LHCN-M2 (cell line): ENCODE measurements around the gene LST1. TPM values are rescaled to one million over a fixed set of nuclear protein-coding genes. Genes with fewer than 3 reads are reported as not detected.
"Not testable (repeated sequence)": the region's sequence is repeated elsewhere in the genome, so short reads cannot be mapped to it uniquely, and the experiment has no call there.

Source experiments
- DNase-seq: peaks from one replicate; pipeline ENCODE4 v3.0.0-alpha.2; 2012; ENCODE audit warnings: low read depth
- polyA plus RNA-seq: library from polyadenylated mRNA; unstranded; fragments of >200 nt; gene quantifications from one replicate; pipeline ENCODE4 v1.2.1, GENCODE V29; 2012; ENCODE audit warnings: missing spikeins
- total RNA-seq: library from RNA; depleted of rRNA; stranded (reverse); fragments of >200 nt; gene quantifications from 2 replicates; pipeline ENCODE4 v1.2.3, GENCODE V29; 2014; rRNA removed

Gene LST1
- total RNA-seq, result not detected in 2 replicates
- not detected for polyA plus RNA-seq

DNA sequence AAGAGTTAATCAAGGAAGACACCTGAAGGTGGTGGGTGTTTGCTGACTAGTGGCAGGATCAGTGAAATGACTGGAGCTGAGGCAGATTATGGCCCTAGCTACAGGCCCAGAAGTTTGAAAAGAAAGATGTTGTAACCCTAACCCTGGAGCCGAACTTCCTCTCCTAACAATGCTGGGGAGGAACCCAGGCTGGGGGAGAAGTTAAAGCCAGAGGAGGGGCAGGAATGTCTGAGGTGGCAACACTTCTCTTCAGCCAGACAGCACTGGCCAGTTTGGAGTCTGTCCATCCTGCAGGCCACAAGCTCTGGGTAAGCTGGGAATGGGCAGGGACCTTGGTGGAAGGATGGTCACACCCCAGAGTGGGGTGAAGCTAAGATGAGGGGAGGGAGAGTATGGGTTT is at the start of gene LST1:
Gene LST1, plus strand, starts transcription at position 270 of the 400 bp plus-strand sequence. CDS start 1,023 bp downstream, outside the sequence.
- no peak for DNase-seq

DNA sequence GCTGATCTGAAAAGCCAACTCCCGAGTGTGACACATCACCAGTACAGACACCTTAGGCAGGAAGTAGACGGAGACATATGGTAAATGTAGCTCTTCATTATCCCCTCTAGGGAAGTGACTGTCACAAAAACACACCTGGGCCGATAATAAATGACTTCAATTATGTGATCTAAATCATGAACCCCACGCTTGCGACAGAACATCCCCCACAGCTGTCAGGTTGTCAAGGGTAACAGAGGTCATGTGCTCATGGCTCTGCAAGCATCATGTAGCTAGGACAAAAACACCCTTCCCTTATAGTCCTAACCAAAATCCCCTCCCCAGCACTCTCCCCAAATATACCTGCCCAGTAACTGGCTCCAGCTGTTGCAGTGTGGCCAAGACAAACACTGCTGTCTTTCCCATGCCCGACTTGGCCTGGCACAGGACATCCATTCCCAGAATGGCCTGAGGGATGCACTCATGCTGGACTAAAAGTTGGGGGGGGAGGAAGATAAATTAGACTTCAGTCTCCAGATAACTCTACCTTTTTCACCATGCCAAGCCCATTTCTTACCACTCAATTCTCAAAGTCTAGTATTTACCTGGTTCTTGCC is 47.2 kb upstream of the LST1 start:
- no peak for DNase-seq

- no peak for DNase-seq
Observed at GRCh38 chr6:31540640-31541039, 45.4 kb upstream of the LST1 start.

DNA sequence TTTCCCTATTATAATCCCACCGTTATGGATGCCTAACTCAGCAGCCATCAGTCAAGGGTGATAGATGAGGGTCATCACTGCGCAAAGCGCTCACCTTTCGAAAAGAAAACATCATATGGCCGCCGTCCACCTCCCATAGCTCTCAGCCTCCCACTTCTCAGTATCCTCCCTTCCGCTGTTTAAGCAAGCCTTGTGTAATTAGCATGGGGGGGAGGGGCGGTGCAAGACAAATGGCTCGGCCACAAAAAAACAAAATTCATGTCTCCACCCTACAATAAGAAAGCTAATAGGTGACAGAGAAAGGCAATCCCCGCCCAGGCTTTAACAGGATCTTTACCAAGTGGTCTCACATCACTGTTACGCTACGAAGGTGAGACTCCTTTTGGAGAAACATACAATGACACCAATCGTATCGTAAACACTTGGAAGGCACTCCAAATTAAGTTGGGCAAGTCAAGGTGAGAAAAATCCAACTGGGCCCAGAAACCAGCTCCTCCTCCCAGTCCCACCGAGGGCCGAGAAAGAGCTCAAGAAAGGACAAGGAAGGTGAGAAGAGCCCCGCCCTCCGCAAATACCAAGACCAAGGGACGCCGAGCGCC is 44.9 kb upstream of the LST1 start:
- peak; percentile 51 for DNase-seq

- DNase-seq, result peak; percentile 97
Observed at GRCh38 chr6:31541658-31542521, 44.2 kb upstream of the LST1 start, which contains the start of gene DDX39B. TSS of gene DDX39B (minus strand) at chr6:31542003. CDS start at chr6:31540532, 1,471 bp downstream.

DNA sequence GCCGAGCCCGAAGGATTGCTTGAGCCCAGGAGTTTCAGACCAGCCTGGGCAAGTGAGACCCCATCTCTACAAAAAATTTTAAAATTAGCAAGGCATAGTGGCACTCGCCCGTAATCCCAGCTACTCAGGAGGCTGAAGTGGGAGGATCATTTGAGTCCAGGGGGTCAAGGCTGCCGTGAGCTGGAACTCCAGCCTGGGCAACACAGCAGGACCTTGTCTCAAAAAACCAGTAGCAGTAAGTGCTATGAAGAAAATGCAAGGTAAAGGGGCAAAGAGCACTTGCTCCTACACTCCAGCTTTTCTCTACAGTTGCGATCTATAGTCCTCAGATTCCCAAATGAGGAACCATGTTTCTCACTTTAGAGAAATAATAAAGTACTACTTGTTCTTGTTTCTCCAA is 42.4 kb upstream of the LST1 start:
- DNase-seq, result no peak

- DNase-seq, result peak; percentile 64
Observed at GRCh38 chr6:31544676-31545075, 41.4 kb upstream of the LST1 start.

DNA sequence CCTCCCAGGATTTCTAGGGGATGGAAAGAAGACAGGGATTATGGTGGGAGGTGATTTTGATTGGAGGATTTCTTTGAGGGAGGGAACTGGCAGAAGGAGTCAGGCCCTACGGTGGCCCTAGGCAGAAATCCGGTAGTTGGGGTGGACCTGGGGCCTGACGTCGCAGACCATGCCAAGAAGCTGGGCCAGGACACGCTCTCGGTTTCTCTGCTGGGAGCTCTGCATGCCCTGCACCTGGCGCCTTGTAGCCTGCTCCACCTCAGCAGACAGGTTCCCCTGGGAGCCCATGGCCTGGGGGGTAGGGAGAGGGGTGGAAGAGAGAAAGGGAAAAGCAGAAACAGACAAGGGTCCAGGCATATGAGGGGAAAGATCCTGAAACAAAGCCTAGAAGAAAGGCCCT is 40.8 kb upstream of the LST1 start:
- DNase-seq, result no peak

DNA sequence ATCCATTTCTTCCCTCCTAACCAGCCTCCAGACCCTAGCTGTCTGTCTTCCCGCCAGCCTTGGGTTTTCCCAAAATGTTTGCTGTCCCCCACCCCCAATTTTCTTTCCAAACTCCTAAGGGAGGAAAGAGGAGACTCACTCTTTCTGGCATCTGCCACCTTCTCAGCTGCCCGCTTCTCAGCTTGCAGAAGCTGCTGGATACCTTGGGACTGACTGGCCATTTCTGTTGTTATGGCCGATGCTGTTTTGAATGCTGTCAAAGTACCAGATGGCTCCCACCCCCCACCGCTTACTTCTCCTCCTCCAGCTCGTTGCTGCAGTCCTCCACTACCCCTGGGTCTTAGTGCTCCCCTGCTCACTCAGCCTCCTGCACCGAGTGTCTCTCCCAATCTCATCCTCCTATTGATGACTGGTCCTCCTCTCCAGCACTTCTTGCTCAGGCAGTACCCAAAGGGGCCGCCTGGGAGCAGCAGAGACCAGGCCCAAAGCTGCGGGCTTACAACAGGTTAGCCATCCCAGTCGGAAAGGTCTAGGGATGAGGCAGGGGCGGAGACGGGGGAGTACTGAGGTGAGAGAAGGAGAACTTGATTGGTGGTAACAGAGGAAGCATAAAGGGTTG is 39.6 kb upstream of the LST1 start, which contains the start of gene ATP6V1G2:
Gene ATP6V1G2, minus strand, starts transcription at position 270 of the 619 bp plus-strand sequence. Its CDS starts 49 bp downstream, at position 221.
- peak; percentile 93 for DNase-seq

GRCh38 chr6:31546958-31547726 is 38.9 kb upstream of the LST1 start, which contains the start of gene NFKBIL1:
TSS of gene NFKBIL1 (plus strand) at chr6:31547608. CDS start at chr6:31547695, 87 bp downstream.
- DNase-seq, result peak; percentile 97

DNA sequence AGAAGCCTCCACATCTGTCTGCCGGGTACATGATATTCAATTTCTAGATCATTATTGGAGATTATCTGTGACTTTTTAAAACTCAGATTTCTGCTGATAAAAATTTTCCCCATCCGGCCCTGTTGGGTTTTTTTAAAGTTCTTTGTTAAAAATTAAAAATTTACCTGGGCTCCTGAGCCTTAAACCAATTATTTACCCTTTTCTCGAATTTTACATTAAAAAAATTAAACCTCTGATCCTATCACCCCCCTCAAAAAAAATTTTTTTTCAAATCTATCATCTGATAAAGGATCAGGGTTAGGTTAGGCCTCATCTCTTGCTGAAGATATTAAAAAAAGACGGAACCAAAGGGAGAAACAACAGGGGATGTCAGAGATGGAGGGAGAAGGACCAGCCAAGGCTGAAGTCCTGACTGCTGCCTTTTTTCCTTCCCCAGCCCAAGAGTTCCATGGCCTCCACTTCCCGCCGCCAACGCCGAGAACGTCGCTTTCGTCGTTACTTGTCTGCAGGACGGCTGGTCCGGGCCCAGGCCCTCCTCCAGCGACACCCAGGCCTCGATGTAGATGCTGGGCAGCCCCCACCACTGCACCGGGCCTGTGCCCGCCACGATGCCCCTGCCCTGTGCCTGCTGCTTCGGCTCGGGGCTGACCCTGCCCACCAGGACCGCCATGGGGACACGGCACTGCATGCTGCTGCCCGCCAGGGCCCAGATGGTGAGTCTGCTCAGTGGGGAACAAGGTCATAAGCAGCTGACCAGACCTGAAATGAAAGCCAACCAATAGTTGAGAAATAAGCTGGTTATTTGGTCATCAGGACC is 38.1 kb upstream of the LST1 start:
- no peak for DNase-seq

- no peak for DNase-seq
Observed at GRCh38 chr6:31548544-31548873, 37.6 kb upstream of the LST1 start.

DNA sequence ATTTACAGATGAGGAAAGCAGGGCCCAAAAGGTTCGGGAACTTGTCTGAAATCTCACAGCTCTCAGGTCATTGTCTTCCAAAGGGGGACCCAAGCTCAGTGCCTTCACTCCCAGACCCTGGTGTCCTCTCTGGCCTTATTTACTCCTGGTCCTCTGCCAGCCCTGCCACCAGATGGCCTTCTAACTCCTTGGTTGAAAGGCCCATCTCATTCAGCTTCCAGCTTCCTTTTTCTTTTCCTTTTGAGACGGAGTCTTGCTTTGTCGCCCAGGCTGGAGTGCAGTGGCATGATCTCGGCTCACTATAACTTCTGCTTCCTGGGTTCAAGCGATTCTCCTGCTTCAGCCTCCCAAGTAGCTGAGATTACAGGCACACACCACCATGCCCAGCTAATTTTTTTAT is 34.7 kb upstream of the LST1 start:
- DNase-seq, result not testable (repeated sequence)

DNA sequence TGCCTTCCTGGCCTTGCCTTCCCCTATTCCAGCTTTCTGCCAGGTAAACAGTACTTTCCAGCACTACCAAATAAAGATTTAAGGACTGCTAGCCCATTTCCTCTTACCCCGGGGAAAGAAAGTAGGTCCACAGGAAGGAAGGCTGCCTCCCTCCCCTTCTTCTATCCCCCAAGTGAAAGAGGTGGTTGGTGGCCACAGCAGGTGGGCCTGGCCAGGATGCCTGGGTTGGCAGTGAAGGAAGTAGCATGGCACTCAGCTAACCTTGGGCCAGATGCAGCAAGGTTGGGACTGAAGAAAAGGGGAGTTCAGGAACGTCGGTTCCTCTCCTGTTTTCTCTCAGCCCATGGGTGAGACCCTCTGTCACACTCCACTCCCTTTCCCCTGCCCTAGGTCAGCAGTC is 29.8 kb upstream of the LST1 start:
- DNase-seq, result no peak

GRCh38 chr6:31557443-31558317 is 28.4 kb upstream of the LST1 start:
- no peak for DNase-seq

DNA sequence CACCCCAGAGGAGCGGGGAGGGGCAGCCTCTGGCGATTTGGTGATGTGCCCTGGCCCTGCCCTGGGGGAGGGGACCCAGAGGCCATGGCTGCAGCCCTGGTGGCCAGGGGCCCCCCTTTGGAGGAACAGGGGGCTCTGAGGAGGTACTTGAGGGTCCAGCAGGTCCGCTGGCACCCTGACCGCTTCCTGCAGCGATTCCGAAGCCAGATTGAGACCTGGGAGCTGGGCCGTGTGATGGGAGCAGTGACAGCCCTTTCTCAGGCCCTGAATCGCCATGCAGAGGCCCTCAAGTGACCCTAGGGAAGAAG is 27.8 kb upstream of the LST1 start:
- no peak for DNase-seq

- peak; percentile 28 for DNase-seq
Observed at GRCh38 chr6:31558631-31559500, 27.2 kb upstream of the LST1 start.

GRCh38 chr6:31559606-31559957 is 26.5 kb upstream of the LST1 start:
- DNase-seq, result no peak
